Hepatocyte (in vitro differentiated cells): ENCODE measurements around the gene DLX1. TPM values are rescaled to one million over a fixed set of nuclear protein-coding genes. Genes with fewer than 3 reads are reported as not detected.

Experiments
- DNase-seq: peaks from one replicate; pipeline ENCODE4 v3.0.0-alpha.2; 2016; ENCODE audit warnings: low spot score
- H2AFZ ChIP-seq: fragments of 200-600 bp; sonication (generic); 2 replicates; pipeline ENCODE4 v1.6.0; 2016; ENCODE audit warnings: antibody characterized with exemption, mild to moderate bottlenecking
- H3K27ac ChIP-seq: fragments of 200-600 bp; sonication (generic); 2 replicates; pipeline ENCODE4 v1.5.1; 2016; ENCODE audit warnings: mild to moderate bottlenecking
- H3K27me3 ChIP-seq: fragments of 200-600 bp; sonication (generic); 2 replicates; pipeline ENCODE4 v1.6.1; 2016
- H3K36me3 ChIP-seq: fragments of 200-600 bp; sonication (generic); replicated peaks from 2 replicates; pipeline ENCODE4 v1.5.1; 2016; ENCODE audit warnings: low read depth; ENCODE audit not compliant: insufficient read depth
- H3K4me1 ChIP-seq: fragments of 200-600 bp; sonication (generic); 2 replicates; pipeline ENCODE4 v1.5.1; 2016; ENCODE audit warnings: mild to moderate bottlenecking, moderate library complexity; ENCODE audit not compliant: insufficient read depth
- H3K4me2 ChIP-seq: fragments of 200-600 bp; sonication (generic); 2 replicates; pipeline ENCODE4 v1.6.0; 2016
- H3K4me3 ChIP-seq: fragments of 200-600 bp; sonication (generic); 2 replicates; pipeline ENCODE4 v1.5.1; 2016; ENCODE audit warnings: mild to moderate bottlenecking
- H3K79me2 ChIP-seq: fragments of 200-600 bp; sonication (generic); 2 replicates; pipeline ENCODE4 v1.6.0; 2017; ENCODE audit warnings: mild to moderate bottlenecking
- H3K9me2 ChIP-seq: fragments of 200-600 bp; sonication (generic); replicated peaks from 2 replicates; pipeline ENCODE4 v1.6.0; 2017; ENCODE audit warnings: mild to moderate bottlenecking; ENCODE audit not compliant: insufficient read depth
- H3K9me3 ChIP-seq: fragments of 200-600 bp; sonication (generic); 2 replicates; pipeline ENCODE4 v1.5.1; 2016; ENCODE audit warnings: low read depth, mild to moderate bottlenecking
- H4K20me1 ChIP-seq: fragments of 200-600 bp; sonication (generic); 2 replicates; pipeline ENCODE4 v1.6.0; 2016; ENCODE audit warnings: mild to moderate bottlenecking; ENCODE audit not compliant: insufficient read depth, poor library complexity, severe bottlenecking
- EZH2 ChIP-seq: fragments of 200-600 bp; sonication (generic); IDR thresholded peaks from 2 replicates; pipeline ENCODE4 v1.6.1; 2016; ENCODE audit warnings: antibody characterized with exemption, mild to moderate bottlenecking, borderline replicate concordance
- EZH2phosphoT487 ChIP-seq: fragments of 200-600 bp; sonication (generic); IDR thresholded peaks from one replicate; pipeline ENCODE4 v1.6.1; 2018; ENCODE audit warnings: antibody characterized with exemption, mild to moderate bottlenecking, low read depth, moderate library complexity; ENCODE audit not compliant: unreplicated experiment, severe bottlenecking
- WGBS: methylation state at CpG from one replicate; pipeline ENCODE4 v1.1.6; 2016; ENCODE audit warnings: low lambda C conversion rate; ENCODE audit errors: missing lambda C conversion rate; 5-methylcytosine and 5-hydroxymethylcytosine counted together
- polyA plus RNA-seq: library from polyadenylated mRNA; unstranded; fragments of >200 nt; fragmentation: Nextera tagmentation; extraction: Ambion mirVana; gene quantifications from 2 replicates; pipeline ENCODE4 v1.2.1, GENCODE V29; 2016
- total RNA-seq: library from RNA; depleted of rRNA; stranded (reverse); fragments of >200 nt; gene quantifications from 2 replicates; pipeline ENCODE4 v1.2.3, GENCODE V29; 2014
- TF ChIP-seq, protein P1 (sequence below): fragments of 200-600 bp; sonication (generic); IDR thresholded peaks from 2 replicates; pipeline ENCODE4 v1.5.1; 2016; ENCODE audit warnings: antibody characterized with exemption, mild to moderate bottlenecking; ENCODE audit not compliant: poor library complexity

Gene DLX1
- total and polyA plus RNA-seq, 2 experiments from 2014 or later = not detected

DNA sequence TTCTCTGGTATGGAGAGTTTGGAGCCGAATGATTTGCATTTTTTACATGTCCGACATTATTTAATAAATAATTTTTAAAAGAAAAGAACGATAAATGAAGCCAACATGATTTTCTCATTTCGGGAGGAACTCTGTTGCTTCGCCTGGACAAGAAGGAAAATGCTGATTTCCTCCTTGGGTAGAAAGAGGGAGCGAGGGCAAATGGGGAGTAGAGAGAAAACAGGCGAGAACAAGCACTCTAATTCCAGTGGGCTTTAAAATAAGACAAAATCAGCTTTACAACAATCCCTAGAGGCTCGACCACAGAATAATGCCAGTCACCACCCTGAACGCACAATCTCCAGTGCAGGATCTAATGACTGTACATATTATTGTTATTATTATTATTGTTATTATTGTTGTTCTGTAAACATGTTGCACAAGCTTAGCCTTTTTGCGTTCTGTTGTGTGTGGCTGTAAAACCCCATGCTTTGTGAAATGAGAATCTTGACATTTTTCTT is 3.7 kb downstream of the DLX1 start:
- H3K9me2 ChIP-seq = no peaks in the 10 kb centered on the region
- H3K27me3 ChIP-seq = peaks cover 98% of the 10 kb centered on the region
- no peak for DNase-seq
- WGBS = 23% methylated on average over 10 of the region's 10 CpGs
- no peaks in the 10 kb centered on the region for H3K9me3 ChIP-seq
- TF ChIP-seq EZH2phosphoT487 (peak; percentile 39), EZH2 (no peak)
- H3K4me3 ChIP-seq = no peak overlapping the region
- no peaks in the 10 kb centered on the region for H3K79me2 ChIP-seq
- H4K20me1 ChIP-seq = no peaks in the 10 kb centered on the region
- H3K36me3 ChIP-seq = no peaks in the 10 kb centered on the region
- no peak overlapping the region for H3K4me2 ChIP-seq
- no peak overlapping the region for H2AFZ ChIP-seq
- H3K4me1 ChIP-seq = peaks cover 15% of the 10 kb centered on the region
- no peak overlapping the region for H3K27ac ChIP-seq

DNA sequence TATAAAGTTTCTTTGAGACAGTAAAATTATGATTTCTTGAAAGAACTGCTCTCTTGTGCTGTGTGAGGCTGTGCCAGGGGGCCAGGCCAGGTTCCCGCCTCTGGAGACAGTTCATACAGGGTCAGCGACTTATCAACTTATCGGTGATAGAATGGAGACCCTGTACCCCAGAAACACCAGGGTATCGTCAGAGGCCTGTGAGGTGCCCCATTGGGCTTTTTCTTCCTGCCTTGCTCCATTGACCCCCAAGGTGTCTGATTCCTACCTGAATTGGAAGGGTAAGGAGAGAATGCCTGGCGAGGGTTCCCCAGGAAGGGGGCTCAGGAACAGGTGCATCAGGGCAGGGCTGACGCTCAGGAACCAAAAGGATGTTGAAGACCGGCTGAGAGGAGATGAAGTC is 4.3 kb downstream of the DLX1 start:
- no peak for DNase-seq
- Histone ChIP-seq H3K9me3 (no peaks in the 10 kb centered on the region), H3K79me2 (no peaks in the 10 kb centered on the region), H3K4me2 (no peak overlapping the region), H3K27me3 (peaks cover 98% of the 10 kb centered on the region), H3K36me3 (no peaks in the 10 kb centered on the region), H3K4me3 (no peak overlapping the region), H3K9me2 (no peaks in the 10 kb centered on the region), H3K27ac (no peak overlapping the region), H4K20me1 (no peaks in the 10 kb centered on the region), H3K4me1 (peaks cover 17% of the 10 kb centered on the region), H2AFZ (no peak overlapping the region)
- TF ChIP-seq, protein P1, sequence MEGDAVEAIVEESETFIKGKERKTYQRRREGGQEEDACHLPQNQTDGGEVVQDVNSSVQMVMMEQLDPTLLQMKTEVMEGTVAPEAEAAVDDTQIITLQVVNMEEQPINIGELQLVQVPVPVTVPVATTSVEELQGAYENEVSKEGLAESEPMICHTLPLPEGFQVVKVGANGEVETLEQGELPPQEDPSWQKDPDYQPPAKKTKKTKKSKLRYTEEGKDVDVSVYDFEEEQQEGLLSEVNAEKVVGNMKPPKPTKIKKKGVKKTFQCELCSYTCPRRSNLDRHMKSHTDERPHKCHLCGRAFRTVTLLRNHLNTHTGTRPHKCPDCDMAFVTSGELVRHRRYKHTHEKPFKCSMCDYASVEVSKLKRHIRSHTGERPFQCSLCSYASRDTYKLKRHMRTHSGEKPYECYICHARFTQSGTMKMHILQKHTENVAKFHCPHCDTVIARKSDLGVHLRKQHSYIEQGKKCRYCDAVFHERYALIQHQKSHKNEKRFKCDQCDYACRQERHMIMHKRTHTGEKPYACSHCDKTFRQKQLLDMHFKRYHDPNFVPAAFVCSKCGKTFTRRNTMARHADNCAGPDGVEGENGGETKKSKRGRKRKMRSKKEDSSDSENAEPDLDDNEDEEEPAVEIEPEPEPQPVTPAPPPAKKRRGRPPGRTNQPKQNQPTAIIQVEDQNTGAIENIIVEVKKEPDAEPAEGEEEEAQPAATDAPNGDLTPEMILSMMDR = no peak
- TF ChIP-seq EZH2 (no peak), EZH2phosphoT487 (no peak)
- 35% methylated on average over 7 of the region's 7 CpGs for WGBS

DNA sequence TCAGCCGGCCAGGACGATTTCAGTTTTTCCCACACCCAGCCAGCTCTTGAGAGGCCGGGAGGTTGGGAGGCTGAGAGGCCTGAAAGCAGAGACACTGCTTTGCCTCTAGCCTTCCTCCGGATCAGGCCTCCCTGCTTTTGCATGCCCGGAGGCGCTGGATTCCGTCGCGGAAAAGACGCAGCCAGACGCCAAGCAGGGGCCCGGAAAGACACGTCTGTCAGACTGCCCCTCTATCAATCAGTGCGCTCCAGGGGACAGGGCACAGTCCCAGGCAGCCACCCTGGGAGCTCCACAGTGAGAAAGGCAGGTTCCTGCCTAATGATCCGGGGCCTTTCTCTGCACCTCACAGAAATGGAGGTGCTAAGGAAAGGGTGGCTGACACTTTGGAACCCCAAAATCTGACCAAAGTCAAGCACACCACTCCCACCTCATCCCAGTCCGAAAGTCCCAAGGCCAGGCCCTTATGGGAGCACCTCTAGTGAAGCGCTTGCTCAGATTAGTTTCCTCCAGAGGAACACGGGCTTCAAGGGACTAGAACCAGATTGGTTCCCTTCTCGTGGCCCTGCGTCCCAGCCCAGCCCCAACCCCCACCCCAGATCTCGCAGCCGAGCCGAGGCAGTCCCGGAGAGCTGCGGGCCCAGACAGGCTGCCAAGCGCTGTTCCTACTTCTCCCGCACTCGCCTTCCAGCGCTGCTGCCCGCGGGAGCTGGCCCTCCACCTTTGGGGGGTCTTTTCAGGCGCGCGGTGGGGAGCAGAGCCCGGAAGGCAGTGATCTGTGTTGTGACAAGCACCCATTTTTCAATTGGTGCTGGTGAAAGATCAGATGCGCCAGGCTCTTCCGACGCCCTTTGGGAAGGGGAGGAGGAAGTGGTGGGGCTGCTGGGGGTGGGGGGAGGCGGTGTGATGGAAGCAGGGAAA is 5.0 kb downstream of the DLX1 start:
- H3K4me2 ChIP-seq = no peak overlapping the region
- H3K27ac ChIP-seq = no peak overlapping the region
- H3K4me3 ChIP-seq = no peak overlapping the region
- peaks cover 19% of the 10 kb centered on the region for H3K4me1 ChIP-seq
- H3K9me2 ChIP-seq = no peaks in the 10 kb centered on the region
- no peaks in the 10 kb centered on the region for H3K79me2 ChIP-seq
- no peaks in the 10 kb centered on the region for H3K36me3 ChIP-seq
- H3K27me3 ChIP-seq = peaks cover 100% of the 10 kb centered on the region
- H4K20me1 ChIP-seq = no peaks in the 10 kb centered on the region
- TF ChIP-seq EZH2 (no peak), EZH2phosphoT487 (no peak)
- TF ChIP-seq, protein P1 = no peak
- H2AFZ ChIP-seq = no peak overlapping the region
- WGBS = 8% methylated on average over 37 of the region's 39 CpGs
- H3K9me3 ChIP-seq = no peaks in the 10 kb centered on the region
- DNase-seq = no peak

DNA sequence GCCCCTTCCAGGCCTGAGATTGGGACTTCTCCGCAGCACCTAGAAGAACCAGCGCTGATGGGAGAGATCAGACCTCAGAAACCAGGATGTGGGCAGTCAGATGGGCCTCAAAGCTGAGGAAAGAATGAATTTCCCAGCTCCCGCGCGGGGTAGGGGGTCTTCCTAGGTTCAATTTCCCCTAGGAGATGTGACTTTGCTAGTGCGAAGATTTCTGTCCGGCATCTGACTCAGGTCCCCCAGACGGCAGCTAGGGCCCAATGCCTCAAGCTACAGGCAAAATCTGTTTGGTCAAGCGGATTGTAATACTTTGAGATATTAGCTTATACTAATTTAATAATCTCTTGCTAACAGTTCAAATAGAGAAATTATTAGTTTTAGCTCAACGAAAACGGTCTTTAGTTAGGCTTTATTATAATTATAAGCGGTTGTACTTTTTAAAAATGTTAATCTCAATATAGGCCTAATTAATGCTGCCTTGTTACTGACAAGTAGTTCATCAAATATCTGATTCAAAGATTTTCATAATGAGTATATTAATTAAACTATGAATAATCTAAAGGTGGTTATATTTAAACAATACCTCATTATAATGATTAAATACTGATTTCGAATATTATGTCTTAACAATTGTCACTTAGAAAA is 5.8 kb downstream of the DLX1 start:
- peaks cover 100% of the 10 kb centered on the region for H3K27me3 ChIP-seq
- H3K4me1 ChIP-seq = peaks cover 21% of the 10 kb centered on the region
- no peaks in the 10 kb centered on the region for H3K9me2 ChIP-seq
- no peak overlapping the region for H3K27ac ChIP-seq
- H3K36me3 ChIP-seq = no peaks in the 10 kb centered on the region
- no peaks in the 10 kb centered on the region for H3K9me3 ChIP-seq
- TF ChIP-seq, protein P1 = no peak
- TF ChIP-seq EZH2phosphoT487 = peak; percentile 31
- TF ChIP-seq EZH2 = no peak
- H3K4me3 ChIP-seq = no peak overlapping the region
- no peaks in the 10 kb centered on the region for H3K79me2 ChIP-seq
- no peaks in the 10 kb centered on the region for H4K20me1 ChIP-seq
- DNase-seq = no peak
- 16% methylated on average over 12 of the region's 13 CpGs for WGBS
- no peak overlapping the region for H3K4me2 ChIP-seq
- H2AFZ ChIP-seq = no peak overlapping the region
